Non-pigmented ciliary epithelial cell (primary cell): Measurements from ENCODE around the gene HOXB7.

ENCODE experiments used
- DNase-seq: peaks from one replicate; pipeline ENCODE4 v3.0.0-alpha.2; 2010; ENCODE audit warnings: low read depth

HOXB7 gene

DNA sequence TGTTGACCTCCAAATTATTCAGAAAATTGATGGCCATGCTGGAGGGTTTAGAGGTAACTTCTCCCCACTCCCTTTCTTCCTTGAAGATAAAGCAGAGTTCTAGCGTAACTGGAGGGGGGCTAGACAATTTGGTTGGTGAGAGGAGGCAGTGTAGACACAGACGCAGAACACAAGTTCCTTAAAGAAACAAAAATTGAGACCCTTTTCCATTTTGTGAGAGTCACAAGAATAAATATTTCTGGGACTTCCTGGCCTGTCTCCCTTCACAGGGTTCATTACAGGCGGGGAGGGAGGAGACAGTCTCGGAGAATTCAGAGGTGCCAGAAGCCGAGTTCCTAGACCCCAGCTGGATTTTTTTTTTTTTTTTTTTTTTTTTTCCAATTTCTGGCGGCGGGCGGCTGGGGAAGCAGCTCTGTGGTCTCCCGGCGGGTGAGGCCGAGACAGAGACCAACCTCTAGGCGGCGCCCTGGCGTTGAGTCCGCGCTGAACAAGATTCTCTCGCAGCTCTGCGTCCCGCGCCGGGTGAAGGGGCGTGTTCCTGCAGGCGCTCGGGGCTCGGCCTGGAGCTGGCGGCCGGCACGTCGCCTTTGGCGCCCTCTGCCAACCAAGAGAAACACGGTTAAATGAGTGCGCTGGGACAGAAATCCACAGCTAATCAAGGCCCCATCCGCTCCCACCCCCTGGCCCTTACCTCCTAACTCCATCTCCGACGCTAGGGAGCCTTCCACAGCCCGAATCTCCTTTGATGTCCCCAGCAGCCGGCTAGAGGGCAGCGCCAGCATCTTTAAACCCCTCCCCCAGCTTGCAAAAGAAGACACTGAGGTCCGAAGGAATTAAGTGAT lies 25.6 kb upstream of the HOXB7 start:
- DNase-seq, result no peak

DNA sequence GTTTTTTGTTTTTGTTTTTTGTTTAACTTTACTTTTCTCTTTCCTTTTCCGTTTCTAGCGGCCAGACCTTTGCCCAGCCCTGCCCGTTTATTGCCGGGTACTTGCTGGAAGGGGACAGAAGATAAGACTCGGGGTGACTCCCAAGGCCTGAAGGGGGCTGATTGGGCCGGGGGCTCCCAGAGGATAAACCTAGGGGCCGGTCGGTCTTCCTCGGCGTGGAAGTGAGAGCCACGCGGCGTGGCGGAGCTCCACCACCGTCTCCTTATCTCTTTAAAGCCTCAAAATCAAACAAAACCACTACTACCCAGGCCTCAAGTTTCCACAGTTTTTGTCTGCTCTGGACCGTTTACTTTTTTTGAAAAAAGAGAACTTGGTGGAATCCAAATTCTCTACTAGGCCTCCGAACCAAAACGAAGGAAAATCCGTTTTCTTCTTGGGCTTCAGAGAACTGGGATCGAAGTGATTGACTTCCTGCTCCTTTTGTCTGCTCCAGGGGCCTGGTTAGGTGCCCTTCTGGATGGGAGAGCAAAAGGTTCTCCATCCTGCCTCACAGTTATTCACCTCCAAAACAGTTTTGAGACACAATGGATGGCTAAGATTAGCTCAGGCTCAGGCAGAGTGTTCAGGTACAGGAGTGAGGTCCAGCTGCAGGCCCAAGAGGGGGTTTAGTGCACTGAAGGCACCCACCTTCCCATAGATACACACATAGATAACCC lies 23.8 kb upstream of the HOXB7 start:
- no peak for DNase-seq

DNA sequence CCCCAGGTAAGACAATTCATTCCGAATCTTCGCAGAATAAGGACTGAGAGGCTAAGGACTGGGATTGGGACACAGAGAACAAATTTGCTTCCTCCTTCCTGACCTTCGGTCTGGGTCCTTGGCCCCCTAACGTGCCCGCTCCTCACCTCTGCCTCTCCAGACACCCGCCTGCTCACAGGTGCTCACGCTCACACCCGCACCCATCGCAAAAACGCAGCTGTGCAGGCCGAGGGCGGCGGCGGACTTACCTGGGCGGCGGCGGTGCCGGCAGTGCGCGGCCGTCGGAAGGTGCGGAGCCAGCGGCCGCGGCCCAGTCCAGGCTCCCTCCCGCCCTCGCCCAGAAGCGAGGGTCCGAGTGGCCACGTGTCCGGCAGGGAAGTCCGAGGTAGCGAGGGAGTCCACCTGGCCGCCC lies 22.5 kb upstream of the HOXB7 start:
- DNase-seq, result no peak

DNA sequence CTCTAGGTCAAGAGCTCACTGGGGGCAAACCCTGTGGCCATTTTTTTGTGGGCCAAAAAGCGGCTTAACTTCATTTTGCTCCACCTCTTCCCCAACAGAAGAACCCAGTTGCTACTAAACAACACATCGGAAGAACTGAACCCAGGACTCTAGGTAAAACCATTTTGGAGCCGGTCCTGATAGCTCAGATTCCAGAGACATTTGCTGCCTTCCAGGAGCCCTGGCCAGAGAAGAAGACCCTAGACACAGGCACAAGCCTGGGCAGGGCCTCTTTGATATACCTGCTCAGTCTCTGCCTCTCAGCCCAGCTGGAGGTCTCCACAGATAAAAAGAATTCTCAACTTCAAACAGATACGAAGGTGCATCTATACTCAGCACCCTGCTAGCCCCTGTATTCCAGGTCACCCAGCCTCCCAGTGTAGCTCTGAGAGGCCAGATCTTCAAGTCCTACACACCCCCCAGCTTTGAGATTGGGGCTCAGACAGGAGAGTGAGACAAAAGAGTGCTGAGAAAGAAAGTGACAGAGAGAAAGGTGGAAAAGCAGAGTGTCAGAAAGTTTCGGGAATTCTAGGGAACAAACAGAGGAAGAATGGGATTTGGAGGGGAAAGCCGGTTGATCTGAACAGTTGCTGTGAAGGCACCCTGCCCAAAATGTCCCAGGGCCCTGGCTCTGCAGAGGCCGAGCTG lies 21.9 kb upstream of the HOXB7 start:
- no peak for DNase-seq

DNA sequence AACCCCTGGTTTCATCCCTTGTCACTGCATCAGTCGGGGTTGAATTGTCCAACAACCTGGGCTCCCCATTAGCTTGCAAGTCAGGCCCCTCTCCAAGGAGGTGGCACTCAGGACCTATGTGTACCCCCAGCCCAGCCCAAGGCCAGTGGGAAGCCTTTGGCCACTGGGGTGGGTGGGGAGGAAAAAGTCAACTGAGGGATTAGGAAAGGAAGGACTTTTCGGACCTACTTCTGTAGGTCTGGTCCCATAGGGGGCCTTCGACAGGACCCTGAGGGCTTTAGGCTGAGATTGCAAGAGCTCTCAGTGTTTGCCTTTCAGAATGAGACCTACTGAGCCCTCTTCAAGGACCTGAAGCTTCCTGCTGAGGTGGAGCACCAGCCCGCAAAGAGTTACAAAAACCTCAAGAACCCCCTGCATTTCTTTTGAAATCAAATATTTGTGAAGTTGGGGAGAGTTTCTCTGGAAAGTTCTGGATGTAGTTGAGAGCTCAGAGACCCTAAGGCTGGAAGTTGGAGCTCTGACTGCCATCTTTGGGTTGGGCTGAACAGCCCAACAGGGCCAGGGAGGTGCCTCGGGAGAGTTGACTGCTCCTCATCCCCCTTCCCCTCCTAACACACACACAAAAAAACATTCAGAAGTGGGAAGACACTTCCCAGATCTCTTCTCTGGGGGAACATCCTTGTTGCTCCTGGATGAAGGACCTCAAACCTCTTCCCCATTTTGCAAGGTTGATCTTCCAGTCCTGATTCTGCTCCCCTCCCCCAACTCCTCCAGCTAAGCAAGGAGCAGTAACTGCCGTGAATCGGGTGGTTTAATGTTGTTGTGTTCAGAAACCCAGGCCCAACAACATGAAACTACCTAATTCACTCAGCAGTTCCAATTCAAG lies 21.1 kb upstream of the HOXB7 start:
- no peak for DNase-seq

DNA sequence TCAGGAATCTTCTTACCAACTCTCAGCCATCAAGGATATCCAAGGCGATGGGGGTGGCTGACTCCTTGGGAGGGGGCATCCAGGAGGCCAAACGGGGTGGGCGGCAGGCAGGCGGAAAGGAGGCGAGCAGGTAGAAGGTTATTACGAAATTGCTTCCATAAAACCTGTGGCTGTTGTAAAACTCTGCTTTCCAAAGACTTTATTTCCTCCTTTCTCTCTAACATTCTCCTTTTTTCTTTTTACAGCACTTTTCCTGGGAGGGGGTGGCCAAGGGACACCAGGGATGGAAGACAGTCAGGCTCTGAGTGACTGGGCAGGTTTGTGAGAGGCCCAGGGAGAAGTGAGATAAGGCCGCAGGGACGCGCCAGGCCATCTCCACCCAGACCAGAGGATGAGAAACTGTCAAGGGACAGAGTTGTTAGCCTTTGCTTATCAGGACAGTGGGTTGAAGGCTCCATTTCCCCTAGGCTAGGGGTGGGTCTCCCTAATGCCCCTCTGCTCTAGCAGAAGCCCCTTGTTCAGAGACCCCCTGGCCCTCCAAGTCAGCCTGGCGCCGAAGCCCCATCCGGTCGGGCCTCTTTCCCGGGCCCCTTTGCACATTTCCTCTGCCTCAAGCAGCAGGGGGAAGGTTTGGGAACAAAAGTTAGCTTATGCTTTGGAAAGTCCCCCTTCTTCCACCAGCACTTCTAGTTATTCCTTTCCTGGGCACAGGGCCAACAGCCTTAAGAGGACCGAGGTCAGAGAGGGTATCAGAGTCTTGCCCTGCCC lies 20.3 kb upstream of the HOXB7 start:
- no peak for DNase-seq

DNA sequence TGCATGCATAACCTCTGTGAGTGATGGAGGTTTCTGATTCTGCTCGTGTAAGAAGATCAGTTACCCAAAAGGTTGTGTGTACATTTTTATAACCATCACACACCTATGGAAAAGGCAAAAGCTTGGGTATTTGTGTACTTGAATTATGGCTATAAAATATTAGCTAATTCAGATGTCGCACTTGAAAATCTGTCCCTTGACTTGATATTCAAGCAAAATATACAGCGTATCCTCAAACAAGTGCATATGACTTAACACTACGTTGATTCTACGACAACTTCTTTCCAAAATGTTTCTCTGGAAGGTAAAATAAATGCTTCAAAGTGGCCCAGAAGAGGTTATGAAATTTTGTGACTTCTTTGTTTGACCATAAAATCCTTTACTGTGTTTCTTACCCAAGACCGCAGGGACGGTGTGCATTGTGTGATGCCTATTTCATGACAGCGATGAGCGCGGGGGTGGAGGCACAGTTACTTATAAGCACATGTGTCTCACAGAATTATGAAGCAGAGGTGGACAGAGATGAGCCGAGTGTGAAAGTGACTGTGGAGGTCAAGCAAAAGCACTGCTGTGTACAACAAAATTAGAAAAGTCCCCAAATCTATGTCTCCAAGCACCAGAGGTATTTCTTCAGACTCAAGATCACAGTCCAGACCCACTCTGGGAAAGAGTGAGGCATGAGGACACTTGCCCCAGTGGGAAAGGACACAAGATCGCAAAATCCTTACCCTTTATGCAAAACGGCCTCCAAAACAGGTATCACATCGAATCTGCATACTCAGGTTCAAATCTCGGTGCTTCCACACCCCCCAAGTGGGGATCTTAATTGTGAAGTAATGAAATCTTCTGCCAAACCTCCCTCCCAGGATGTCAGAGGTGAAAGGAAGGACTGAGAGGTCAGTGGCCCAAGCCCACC lies 19.4 kb upstream of the HOXB7 start:
- DNase-seq, result no peak

DNA sequence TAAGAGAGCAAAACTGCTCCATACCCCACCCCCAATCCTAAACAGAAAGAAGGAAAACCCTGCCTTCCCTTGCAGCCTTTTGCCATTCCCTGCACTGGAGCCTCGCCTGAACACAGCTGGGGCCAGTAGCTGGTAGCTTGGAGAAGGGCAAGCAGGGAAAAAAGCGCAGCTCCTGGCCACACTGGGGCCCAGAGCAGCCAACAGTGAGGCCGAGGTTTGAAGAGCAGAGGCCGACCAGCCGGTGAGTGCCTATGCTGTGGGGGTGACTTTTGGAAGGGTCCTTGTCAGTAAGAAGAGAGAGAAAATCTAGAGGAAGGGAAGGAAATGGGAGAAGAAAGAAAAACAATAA lies 18.6 kb upstream of the HOXB7 start:
- no peak for DNase-seq

DNA sequence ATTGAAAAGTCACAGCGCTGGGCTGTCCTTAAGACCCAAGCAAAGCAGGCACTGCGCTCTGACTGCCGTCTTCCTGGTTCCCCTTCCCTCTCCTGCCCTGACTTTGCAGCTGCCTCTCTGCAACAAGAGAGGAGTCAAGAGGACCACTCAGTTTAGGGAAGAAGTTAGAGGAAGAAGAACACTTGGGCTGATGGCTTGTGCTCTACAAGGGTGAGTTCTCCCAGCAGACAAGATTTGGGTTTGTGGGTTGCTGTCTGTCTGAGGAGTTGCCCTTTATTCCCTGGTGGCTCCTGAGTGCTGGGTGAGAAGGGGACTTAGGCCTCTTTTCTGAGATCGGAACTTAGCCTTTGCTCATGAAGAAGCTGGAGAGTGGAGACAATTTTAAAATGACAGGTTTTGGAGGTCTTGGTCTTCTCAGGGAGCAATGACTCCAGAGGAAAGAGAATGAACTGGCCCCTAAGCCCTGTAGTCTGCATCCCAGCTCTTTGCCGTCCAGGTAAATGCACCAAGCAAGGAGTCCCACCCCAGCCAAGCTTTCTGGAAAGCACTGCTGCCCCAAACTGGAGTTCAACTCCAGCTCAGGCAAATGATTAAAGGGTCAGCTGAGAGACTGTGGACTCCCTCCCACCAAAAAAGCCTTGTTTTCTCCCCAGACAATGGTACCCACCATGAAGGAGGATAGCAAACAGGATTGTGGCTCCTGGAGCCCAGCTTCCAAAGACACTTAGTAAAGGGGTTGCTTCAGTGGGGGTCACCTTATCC lies 18.0 kb upstream of the HOXB7 start:
- no peak for DNase-seq

DNA sequence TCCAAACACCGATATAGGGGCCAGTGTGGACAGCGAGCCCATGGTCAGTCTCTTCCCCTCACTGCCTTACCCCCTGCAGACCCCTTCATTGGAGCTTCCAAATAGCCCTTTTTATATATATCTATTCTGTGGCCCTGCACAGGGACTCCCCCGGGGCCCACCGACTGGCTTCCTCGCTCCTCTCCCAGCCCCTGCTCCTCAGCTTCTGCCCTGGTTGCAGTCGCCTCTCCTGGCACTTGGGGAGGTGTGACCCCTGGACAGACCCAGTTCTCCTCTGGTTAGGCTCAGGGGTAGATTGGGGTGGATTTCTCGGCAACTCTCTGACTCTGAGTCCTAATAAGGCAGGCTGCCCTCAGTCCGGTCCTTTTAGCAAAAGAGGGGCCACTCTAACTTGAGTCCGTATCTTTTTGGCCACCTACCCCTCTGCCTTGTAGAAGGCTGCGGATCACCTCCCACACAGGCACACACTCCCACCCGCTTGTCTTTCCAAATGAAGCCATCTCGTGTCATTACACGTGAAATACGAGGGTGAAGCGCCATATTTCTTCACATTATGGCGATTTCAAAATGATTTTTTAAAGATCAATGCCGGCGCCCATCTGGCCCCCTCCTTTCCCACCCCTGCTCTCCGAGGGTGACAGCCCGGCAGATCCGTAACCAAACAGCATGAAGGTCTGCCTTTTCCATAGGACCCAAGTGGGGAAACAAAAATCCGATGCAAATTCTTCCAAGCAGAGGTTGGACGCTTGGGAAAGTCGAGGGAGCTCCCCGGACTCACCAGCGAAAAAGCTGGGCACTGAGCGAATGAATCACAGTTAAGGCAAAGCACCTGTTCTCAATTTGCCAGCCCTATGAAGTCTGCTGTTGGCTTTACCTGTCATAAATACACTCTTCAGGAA lies 17.1 kb upstream of the HOXB7 start:
- DNase-seq, result no peak

DNA sequence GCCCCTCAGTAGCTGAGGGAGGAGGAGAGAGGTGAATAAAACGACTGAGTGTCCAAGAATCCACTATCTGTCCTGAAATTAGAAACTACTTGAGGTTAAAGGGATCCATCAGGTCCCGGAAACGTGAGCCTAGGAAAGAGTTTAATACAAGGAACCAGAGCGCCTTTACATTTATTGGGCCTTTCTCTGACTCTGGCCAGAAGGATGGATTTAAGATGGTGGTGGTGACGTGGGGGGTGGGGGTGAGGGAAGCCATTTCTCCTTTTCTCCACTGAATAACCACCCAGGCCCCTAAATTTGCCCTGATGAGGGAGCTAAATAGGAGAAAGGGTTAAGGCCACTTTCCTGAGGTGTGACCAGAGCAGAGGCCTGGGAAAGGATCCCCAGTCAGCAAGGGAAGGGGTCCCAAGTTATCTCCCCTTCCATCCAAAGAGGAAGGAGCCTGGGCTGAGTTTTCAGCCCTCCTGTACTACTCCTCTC lies 16.3 kb upstream of the HOXB7 start:
- no peak for DNase-seq

DNA sequence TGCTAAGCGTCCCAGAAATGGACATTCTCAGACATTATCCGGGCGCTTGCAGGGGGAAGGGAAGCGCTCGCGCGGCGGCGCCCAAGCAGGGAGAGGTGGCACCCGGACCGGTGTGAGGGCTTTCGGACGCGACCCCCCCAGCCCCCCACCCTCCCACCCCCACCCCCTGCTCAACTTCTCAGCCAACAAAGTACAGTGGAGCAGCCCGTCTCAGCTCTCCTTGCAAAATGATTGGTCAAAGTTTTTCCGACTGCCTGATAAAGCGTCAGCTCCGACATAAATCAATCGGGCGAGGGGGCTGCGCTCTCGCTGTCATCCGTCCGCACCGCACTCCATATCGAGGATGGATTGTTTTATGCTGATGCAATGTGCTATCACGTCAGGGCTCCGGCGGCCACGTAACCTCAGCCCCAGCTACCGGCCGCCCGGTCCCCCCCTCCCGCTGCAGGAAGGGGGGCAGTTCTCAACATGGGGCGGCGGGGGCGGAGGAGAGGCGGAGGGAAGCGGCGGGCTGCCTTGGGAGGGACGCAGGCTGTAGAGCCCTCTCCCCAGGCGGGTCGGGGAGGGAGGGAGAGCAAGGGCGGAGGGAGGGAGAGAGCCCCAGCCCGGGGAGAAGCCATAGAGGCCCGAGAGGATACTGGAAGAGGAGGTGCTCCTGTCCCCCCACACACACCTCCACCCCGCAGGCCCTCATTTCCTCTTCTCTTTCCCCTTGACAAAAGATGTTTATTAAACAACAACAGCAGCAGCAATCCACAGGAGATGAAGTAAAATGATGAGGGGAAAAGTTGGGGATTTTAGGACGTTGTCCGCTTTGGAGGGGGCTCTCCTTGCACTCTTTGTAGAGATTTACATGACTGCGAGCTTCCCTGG lies 15.7 kb upstream of the HOXB7 start, which contains the start of gene HOXB9:
Gene HOXB9 (minus strand): TSS at position 114 of the 873 bp plus-strand sequence. CDS start 89 bp downstream, at position 25.
- DNase-seq, result no peak

DNA sequence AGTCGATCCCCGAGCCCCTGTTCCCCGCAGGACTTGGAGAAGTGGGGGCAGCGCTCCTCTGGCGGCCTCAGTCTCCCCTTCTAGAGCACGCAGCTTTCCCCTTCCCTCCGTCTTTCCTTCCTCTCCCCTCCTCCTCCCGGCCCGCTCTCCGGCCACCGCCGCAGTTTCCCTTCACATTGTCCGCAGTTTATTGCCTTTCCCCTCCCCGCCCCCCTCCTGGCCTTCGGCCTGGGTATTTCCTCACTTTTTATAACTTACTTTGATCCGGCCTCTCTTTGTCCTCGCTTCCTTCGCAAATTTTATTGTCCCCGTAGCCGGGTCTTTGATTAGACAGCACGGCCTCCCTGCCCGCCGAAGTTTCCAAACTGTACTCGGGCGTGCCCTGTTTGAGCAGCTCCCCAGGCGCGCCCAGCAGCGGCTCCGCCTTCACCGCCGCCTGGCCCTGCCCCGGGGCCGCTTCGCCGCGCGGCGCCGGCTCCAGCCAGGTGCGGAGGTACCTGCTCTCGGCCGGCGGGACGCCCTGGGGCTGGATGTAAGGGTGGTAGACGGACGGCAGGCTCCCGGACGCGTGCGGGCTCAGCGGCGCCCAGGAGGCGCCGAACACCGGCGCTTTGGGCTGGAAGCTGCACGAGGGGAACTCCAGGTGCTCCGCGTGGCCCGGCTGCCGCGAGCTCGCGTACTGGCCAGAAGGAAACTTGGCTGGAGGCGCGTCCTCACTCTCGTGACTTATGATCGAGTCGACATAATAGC lies 14.9 kb upstream of the HOXB7 start:
- DNase-seq, result no peak

DNA sequence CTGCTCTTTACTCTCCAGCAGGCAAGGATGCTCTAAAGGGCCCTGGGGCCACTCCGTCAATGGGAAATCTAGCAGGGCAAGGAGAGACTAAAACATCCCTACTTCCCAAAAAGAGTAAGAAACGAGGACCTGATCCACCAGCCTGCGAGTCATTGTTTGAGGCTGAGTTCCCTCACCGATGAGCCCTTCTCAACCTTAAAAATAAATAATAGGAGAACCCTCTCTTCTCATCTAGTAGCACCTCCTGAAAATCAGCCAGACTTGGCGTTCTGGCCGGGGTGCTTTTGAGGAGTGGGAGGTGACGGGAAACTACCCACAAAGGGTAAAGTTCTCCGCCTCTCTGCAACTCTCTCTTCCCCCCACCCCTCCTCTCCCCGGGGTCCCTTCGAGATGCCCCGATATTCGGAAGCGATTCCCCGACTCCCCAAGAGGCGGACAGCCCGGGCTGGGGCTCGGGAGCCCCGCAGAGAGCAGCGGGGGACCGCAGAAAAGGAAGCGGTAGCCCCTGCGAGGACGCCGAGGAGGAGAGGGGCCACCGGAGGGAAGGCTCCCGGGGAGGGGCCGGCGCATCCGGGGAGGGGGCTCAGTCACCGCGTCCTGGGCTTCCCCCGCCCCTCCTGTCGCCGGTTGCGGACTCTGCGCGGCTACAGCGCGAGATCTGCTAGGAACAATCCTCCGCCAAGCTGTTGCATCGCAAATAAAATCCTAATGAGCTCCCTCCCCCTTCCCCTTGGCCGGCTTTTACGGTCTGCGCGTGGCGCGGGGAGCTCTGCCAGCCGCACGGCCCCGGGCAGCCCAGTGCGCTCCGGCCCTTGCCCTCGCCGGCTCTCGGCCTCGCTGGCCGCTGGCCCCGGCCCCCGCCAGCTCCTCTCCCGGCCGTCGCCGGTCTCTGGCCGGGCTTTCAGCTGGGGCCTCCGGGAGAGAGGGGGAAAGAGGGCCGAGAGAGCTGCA lies 14.0 kb upstream of the HOXB7 start:
- no peak for DNase-seq

DNA sequence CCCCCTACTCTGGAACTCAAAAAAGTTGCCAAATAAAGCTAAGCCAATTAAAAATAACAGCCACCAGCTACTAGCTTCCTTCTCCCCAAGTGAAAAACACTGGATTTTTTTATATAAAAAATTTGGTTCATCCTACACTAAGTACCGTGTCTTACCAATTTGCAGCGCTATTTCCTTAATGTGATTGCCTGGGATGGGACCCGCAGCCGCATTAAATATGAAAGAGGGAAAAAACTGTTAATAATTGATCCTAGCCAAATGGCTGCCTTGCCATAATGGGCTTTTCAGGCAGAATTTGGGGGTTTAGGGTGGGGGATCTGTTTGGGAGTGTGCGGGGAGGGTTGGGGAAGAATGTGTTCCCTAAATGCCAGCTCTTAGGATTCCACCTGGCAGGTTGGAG lies 13.3 kb upstream of the HOXB7 start:
- DNase-seq, result no peak
